Peyer's patch (tissue), 4 donors: Measurements from ENCODE around the gene RHBDD3.

Experiments
- POLR2A ChIP-seq, 2 donors: fragments of 450-650 bp; IDR thresholded peaks; one replicate each; pipeline ENCODE4 v1.5.1; 2017; ENCODE audit warnings: antibody characterized with exemption in 2 of 2, mild to moderate bottlenecking in 2 of 2, moderate library complexity in 2 of 2
- TF ChIP-seq, protein P1 (sequence below), 6 experiments: fragments of 450-650 bp in 4 of 6; fragments of 200-600 bp in 2 of 6; sonication (generic) in 1 of 6; IDR thresholded peaks; one replicate each; pipeline ENCODE4 v1.5.1; 2017 to 2019; ENCODE audit warnings: antibody characterized with exemption in 6 of 6, mild to moderate bottlenecking in 3 of 6, moderate library complexity in 1 of 6

DNA sequence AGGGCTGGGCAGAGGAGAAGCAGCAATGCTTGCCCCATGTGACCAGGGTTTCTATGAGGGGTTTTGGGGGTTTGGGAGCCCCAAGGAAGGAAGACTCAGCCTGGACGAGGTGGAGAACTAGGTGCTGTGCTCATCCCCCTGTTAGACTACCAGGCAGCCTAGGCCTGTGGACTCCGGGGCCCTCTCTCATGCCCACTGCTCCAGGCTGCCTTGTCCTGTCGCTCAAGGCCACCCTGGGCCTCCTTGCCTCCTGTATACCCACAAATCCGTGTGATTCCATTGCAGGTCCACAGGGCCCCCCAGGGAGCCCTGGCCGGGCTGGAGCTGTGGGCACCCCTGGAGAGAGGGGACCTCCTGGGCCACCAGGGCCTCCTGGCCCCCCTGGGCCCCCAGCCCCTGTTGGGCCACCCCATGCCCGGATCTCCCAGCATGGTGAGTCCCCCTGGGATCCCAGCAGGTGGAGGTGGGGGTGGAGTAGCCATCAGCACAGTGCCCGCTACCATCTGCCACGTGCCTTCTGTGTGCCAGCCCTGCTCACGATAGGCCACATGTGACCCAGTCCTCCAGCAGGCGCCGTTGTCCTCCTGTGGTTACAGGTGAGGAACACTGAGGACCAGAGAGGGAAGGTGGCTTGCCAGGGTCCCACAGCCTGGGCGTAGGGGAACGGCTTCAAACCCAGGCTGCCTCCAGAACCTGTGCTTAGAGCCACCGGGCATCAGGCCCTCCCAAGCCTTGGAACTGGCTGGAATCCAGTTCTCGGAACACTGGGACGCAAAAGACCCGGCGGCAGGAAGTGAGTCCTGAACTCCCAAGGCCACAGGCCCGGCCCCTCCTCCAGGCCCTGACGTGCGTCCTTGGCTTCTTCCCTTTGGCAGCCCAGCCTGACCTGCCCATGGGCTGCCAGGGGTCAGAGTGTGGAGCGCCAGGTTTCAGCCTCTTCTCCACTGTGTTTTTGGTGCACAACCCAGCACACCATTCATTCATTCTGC, 35.5 kb downstream of the RHBDD3 start:
- TF ChIP-seq, protein P1, sequence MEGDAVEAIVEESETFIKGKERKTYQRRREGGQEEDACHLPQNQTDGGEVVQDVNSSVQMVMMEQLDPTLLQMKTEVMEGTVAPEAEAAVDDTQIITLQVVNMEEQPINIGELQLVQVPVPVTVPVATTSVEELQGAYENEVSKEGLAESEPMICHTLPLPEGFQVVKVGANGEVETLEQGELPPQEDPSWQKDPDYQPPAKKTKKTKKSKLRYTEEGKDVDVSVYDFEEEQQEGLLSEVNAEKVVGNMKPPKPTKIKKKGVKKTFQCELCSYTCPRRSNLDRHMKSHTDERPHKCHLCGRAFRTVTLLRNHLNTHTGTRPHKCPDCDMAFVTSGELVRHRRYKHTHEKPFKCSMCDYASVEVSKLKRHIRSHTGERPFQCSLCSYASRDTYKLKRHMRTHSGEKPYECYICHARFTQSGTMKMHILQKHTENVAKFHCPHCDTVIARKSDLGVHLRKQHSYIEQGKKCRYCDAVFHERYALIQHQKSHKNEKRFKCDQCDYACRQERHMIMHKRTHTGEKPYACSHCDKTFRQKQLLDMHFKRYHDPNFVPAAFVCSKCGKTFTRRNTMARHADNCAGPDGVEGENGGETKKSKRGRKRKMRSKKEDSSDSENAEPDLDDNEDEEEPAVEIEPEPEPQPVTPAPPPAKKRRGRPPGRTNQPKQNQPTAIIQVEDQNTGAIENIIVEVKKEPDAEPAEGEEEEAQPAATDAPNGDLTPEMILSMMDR (IDR thresholded peaks at IDR 0.05), result no peak
- no peak for TF ChIP-seq POLR2A (IDR thresholded peaks at IDR 0.05)
